Type B pancreatic cell (in vitro differentiated cells): Measurements from ENCODE around the gene POLR1E. TPM values are rescaled to one million over a fixed set of nuclear protein-coding genes. Genes with fewer than 3 reads are reported as not detected.

ENCODE experiments used
- DNase-seq: peaks from one replicate; pipeline ENCODE4 v3.0.0; 2021; ENCODE audit warnings: mixed read lengths; ENCODE audit not compliant: unreplicated experiment; ENCODE audit errors: extremely low spot score
- H3K27ac Mint-ChIP-seq: 2 replicates; pipeline ENCODE4 v1.8.0; 2021; ENCODE audit warnings: mild to moderate bottlenecking, mixed read lengths
- H3K27me3 Mint-ChIP-seq: 2 replicates; pipeline ENCODE4 v1.8.0; 2021; ENCODE audit warnings: mixed read lengths
- H3K36me3 Mint-ChIP-seq: 2 replicates; pipeline ENCODE4 v1.8.0; 2021; ENCODE audit warnings: mixed read lengths
- H3K4me1 Mint-ChIP-seq: one replicate; pipeline ENCODE4 v1.8.0; 2021; ENCODE audit warnings: mixed read lengths; ENCODE audit not compliant: unreplicated experiment
- H3K4me3 Mint-ChIP-seq: 2 replicates; pipeline ENCODE4 v1.8.0; 2021; ENCODE audit warnings: mild to moderate bottlenecking, mixed read lengths
- H3K9me3 Mint-ChIP-seq: 2 replicates; pipeline ENCODE4 v1.8.0; 2021; ENCODE audit warnings: mixed read lengths
- total RNA-seq: library from RNA; stranded (reverse); gene quantifications from 2 replicates; pipeline ENCODE4 v1.2.1, GENCODE V29; 2021; ENCODE audit warnings: low replicate concordance
- TF ChIP-seq, protein P1 (sequence below): fragments of 200-600 bp; sonication (generic); conservative IDR thresholded peaks from 2 replicates; pipeline ENCODE4 v1.5.0; 2021; ENCODE audit warnings: antibody characterized with exemption, mild to moderate bottlenecking

POLR1E gene
- total RNA-seq, 1 donor from 2014 or later: 26.9 TPM

DNA sequence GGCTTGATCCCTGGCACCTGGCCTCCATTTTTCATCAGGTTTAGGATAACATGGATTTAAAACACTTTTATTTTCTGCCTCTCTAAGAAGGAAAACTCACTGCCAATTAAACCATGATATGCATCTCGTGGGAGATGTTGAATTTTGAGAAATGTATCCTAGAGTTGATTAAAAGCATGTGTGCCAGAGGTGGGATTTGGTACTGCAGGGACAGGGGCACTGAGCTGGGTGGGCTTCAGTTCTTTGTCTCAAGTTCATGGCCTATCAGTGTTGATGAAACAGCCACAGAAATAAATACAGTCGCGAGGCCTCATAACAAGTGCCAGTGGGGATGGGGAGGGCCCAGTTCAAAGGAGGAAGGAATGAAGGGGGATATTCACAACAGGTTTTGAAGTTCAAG lies 34.9 kb downstream of the POLR1E start:
- Mint-ChIP-seq H3K4me1 (no peaks in the 10 kb centered on the region), H3K9me3 (no peaks in the 10 kb centered on the region), H3K4me3 (no peak overlapping the region), H3K27ac (no peak overlapping the region), H3K27me3 (no peaks in the 10 kb centered on the region), H3K36me3 (peaks cover 20% of the 10 kb centered on the region)
- TF ChIP-seq, protein P1, sequence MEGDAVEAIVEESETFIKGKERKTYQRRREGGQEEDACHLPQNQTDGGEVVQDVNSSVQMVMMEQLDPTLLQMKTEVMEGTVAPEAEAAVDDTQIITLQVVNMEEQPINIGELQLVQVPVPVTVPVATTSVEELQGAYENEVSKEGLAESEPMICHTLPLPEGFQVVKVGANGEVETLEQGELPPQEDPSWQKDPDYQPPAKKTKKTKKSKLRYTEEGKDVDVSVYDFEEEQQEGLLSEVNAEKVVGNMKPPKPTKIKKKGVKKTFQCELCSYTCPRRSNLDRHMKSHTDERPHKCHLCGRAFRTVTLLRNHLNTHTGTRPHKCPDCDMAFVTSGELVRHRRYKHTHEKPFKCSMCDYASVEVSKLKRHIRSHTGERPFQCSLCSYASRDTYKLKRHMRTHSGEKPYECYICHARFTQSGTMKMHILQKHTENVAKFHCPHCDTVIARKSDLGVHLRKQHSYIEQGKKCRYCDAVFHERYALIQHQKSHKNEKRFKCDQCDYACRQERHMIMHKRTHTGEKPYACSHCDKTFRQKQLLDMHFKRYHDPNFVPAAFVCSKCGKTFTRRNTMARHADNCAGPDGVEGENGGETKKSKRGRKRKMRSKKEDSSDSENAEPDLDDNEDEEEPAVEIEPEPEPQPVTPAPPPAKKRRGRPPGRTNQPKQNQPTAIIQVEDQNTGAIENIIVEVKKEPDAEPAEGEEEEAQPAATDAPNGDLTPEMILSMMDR: peak; percentile 57
- DNase-seq: no peak

GRCh38 chr9:37521111-37521510 lies 35.4 kb downstream of the POLR1E start:
- Mint-ChIP-seq H3K4me3 (no peak overlapping the region), H3K36me3 (peaks cover 24% of the 10 kb centered on the region), H3K27ac (no peak overlapping the region), H3K27me3 (no peaks in the 10 kb centered on the region), H3K9me3 (no peaks in the 10 kb centered on the region), H3K4me1 (no peaks in the 10 kb centered on the region)
- TF ChIP-seq, protein P1: no peak
- DNase-seq: no peak

GRCh38 chr9:37522971-37523370 lies 37.2 kb downstream of the POLR1E start:
- DNase-seq: no peak
- no peak overlapping the region for H3K27ac Mint-ChIP-seq
- no peaks in the 10 kb centered on the region for H3K4me1 Mint-ChIP-seq
- peaks cover 34% of the 10 kb centered on the region for H3K36me3 Mint-ChIP-seq
- TF ChIP-seq, protein P1: no peak
- H3K9me3 Mint-ChIP-seq: no peaks in the 10 kb centered on the region
- H3K27me3 Mint-ChIP-seq: no peaks in the 10 kb centered on the region
- H3K4me3 Mint-ChIP-seq: no peak overlapping the region

- TF ChIP-seq, protein P1: no peak
- H3K27me3 Mint-ChIP-seq: no peaks in the 10 kb centered on the region
- H3K4me3 Mint-ChIP-seq: no peak overlapping the region
- peaks cover 8% of the 10 kb centered on the region for H3K4me1 Mint-ChIP-seq
- DNase-seq: no peak
- H3K27ac Mint-ChIP-seq: no peak overlapping the region
- H3K9me3 Mint-ChIP-seq: no peaks in the 10 kb centered on the region
- peaks cover 44% of the 10 kb centered on the region for H3K36me3 Mint-ChIP-seq
Observed at GRCh38 chr9:37523916-37524315, 38.2 kb downstream of the POLR1E start.

DNA sequence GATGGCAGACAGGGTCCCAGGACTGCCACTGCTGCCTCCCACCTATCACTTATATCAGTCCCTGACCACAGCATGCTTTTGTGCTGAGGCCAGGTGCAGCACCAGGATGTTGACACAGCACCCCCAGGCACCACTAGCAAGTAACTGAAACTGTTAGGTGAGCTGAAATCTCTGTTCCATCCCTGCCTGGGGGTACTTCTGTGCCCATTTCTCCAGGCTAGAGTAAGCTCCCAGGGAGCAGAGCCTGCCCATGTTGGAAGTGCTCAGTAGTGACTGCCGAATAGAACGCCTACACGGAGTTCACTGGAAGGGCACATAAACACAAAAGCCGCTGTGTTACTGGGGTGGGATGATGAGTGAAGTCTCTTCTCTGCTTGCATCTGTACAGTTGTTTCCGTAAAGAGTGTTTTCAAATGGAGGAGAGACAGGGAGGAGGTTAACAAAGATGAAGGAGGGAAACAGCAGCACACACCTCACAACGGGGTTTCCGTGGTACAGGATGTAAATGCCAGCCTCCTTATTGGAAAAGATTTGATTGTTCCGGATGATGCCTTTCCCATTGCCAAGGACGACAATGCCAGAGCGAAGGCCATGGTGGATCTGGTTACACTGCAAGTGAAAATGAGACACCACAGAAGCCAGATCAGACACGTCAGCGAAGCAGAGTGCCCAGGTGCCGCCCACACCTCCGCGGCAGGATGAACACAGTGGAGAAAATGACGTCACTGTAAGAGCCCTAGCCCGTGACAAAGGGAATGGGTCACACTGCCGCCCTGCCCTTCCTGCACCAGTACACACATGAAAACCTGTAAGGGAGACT lies 43.1 kb downstream of the POLR1E start:
- Mint-ChIP-seq H3K9me3 (no peaks in the 10 kb centered on the region), H3K4me1 (peaks cover 11% of the 10 kb centered on the region), H3K27me3 (no peaks in the 10 kb centered on the region), H3K27ac (no peak overlapping the region), H3K36me3 (peaks cover 34% of the 10 kb centered on the region), H3K4me3 (no peak overlapping the region)
- no peak for DNase-seq
- TF ChIP-seq, protein P1: no peak
